ENCODE data around the gene GTF3A. TPM values are rescaled to one million over a fixed set of nuclear protein-coding genes. Genes with fewer than 3 reads are reported as not detected.

Gene GTF3A
- total and polyA plus RNA-seq, 7 donors: 141 to 285 (median 201) TPM

GRCh38 chr13:27474751-27475268 is 50.4 kb downstream of the GTF3A start:
- intact Hi-C loops (cut with DNase I): no loop called here
- Histone ChIP-seq H3K27ac (no peak overlapping the region), H3K9me3 (no peaks in the 10 kb centered on the region), H3K4me1 (no peaks in the 10 kb centered on the region), H3K4me3 (no peak overlapping the region), H3K36me3 (ENCODE audit: insufficient read depth in 1 of 2, low read depth in 1 of 2) (no peaks in the 10 kb centered on the region), H3K27me3 (ENCODE audit: insufficient read depth in 3 of 3, low read length in 2 of 3) (no peaks in the 10 kb centered on the region)
- TF ChIP-seq CTCF (IDR thresholded peaks at IDR 0.05): no peak
- DNase-seq (no peak), ATAC-seq (no peak)
- WGBS, 3 donors: 92 to 96% (median 92%) methylated on average over 13 of the region's 13 CpGs

DNA sequence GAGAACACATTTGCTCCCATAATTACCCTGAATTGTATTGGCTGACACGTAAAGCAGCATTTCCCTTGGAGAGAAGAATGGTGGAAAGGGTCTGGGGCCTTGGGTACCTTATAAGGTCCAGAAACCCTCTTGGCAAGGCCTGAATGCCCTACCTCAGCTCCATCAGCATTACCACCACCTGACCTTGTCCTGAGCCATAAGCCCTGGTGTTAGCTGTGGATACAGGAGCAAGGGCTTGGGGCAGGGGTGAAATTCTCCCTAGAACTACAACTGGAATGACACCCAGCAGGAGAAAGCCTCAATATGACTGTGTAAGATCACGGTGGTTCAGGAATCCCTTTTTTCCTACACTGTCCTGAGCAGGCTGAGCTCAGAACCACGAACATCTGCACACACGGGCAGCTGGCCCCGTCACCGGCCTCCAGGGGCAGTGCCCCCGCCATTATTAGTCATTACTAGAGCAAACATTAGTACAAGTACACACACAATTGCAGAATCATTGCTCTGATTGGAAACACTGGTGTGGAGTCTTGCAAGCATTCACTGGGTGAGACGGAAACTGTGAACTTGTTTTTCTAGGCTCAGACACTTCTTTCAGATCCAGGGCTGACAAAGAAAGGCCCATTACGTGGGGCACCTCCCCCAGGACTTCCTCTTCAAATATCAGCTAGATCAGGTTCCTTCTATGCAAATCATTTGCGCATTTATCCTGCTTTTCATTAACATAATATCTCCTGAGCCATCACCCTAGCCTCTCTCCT is 52.7 kb downstream of the GTF3A start:
- Histone ChIP-seq H3K4me3 (no peak overlapping the region), H3K4me1 (no peaks in the 10 kb centered on the region), H3K36me3 (ENCODE audit: insufficient read depth in 1 of 2, low read depth in 1 of 2) (no peaks in the 10 kb centered on the region), H3K27ac (no peak overlapping the region), H3K27me3 (ENCODE audit: insufficient read depth in 3 of 3, low read length in 2 of 3) (no peaks in the 10 kb centered on the region), H3K9me3 (no peaks in the 10 kb centered on the region)
- ATAC-seq (no peak), DNase-seq (no peak)
- WGBS, 3 donors: 35 to 45% (median 38%) methylated on average over 10 of the region's 10 CpGs
- TF ChIP-seq CTCF (IDR thresholded peaks at IDR 0.05): no peak
- intact Hi-C loops (cut with DNase I): no loop called here

GRCh38 chr13:27481766-27482165 is 57.3 kb downstream of the GTF3A start:
- H3K9me3 ChIP-seq: no peaks in the 10 kb centered on the region
- 21 to 27% (median 27%) methylated on average over 11 of the region's 11 CpGs for WGBS, 3 donors
- peaks cover 0 to 3% (median 0%) of the 10 kb centered on the region in 3 donors for H3K27me3 ChIP-seq (ENCODE audit: insufficient read depth in 3 of 3, low read length in 2 of 3)
- no peak for ATAC-seq
- intact Hi-C loops (cut with DNase I): no loop called here
- no peak overlapping the region for H3K4me3 ChIP-seq
- peak; percentile 30 for TF ChIP-seq CTCF (IDR thresholded peaks at IDR 0.05)
- no peaks in the 10 kb centered on the region for H3K36me3 ChIP-seq (ENCODE audit: insufficient read depth in 1 of 2, low read depth in 1 of 2)
- peak in 1 of 2 donors; percentile 22 for DNase-seq
- H3K27ac ChIP-seq: no peak overlapping the region
- H3K4me1 ChIP-seq: no peaks in the 10 kb centered on the region

GRCh38 chr13:27482983-27483382 is 58.6 kb downstream of the GTF3A start:
- no peak for TF ChIP-seq CTCF (IDR thresholded peaks at IDR 0.05)
- H3K4me3 ChIP-seq: no peak overlapping the region
- H3K4me1 ChIP-seq: no peaks in the 10 kb centered on the region
- intact Hi-C loops (cut with DNase I): no loop called here
- 76 to 78% (median 77%) methylated on average over 7 of the region's 7 CpGs for WGBS, 3 donors
- no peaks in the 10 kb centered on the region for H3K36me3 ChIP-seq (ENCODE audit: insufficient read depth in 1 of 2, low read depth in 1 of 2)
- H3K27ac ChIP-seq: no peak overlapping the region
- ATAC-seq: no peak
- no peaks in the 10 kb centered on the region for H3K9me3 ChIP-seq
- DNase-seq: no peak
- peaks cover 0 to 3% (median 0%) of the 10 kb centered on the region in 3 donors for H3K27me3 ChIP-seq (ENCODE audit: insufficient read depth in 3 of 3, low read length in 2 of 3)
